Measurements from ENCODE around the gene OR51B4.

DNA sequence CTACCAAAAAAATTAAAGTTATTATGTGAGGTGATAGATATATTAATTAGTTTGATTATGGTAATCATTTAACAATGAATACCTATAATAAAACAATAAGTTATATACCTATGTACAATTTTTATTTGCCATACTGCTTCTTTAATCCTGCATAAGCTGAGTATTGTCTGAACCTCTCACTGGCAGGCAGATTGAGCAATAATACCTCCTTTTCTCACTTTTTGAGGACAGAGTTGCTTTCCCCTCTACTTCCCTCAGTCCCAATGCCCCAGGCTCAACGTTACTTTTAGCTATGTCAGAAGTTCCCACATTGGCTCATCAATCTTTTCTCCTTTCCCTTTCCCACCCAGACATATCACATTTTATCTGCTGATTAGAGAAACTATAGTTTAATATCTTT is 47.8 kb upstream of the OR51B4 start:
- TF ChIP-seq, protein P1, sequence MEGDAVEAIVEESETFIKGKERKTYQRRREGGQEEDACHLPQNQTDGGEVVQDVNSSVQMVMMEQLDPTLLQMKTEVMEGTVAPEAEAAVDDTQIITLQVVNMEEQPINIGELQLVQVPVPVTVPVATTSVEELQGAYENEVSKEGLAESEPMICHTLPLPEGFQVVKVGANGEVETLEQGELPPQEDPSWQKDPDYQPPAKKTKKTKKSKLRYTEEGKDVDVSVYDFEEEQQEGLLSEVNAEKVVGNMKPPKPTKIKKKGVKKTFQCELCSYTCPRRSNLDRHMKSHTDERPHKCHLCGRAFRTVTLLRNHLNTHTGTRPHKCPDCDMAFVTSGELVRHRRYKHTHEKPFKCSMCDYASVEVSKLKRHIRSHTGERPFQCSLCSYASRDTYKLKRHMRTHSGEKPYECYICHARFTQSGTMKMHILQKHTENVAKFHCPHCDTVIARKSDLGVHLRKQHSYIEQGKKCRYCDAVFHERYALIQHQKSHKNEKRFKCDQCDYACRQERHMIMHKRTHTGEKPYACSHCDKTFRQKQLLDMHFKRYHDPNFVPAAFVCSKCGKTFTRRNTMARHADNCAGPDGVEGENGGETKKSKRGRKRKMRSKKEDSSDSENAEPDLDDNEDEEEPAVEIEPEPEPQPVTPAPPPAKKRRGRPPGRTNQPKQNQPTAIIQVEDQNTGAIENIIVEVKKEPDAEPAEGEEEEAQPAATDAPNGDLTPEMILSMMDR (IDR thresholded peaks at IDR 0.05), result no peak
- no peak for TF ChIP-seq POLR2AphosphoS5 (IDR thresholded peaks at IDR 0.05)
- TF ChIP-seq POLR2A (IDR thresholded peaks at IDR 0.05; ENCODE audit: low read depth), result no peak
